HK-2 (cell line): ENCODE data around the gene INSM1.
A peak's percentile ranks its signal among the peaks of the same experiment; 100 is the strongest.
"Not testable (repeated sequence)": the region's sequence is repeated elsewhere in the genome, so short reads cannot be mapped to it uniquely, and the experiment has no call there.

Source experiments
- DNase-seq: peaks from one replicate; pipeline ENCODE4 v3.0.0-alpha.2; 2018; ENCODE audit not compliant: unreplicated experiment

The INSM1 gene

GRCh38 chr20:20367575-20368417 is at the start of gene INSM1:
Gene INSM1 (plus strand): TSS chr20:20368104. CDS start chr20:20368268, 164 bp downstream.
- no peak for DNase-seq

GRCh38 chr20:20318365-20319161 is 49.3 kb upstream of the INSM1 start:
- DNase-seq: no peak

- no peak for DNase-seq
Observed at GRCh38 chr20:20321134-20321533, 46.8 kb upstream of the INSM1 start.

- no peak for DNase-seq
Observed at GRCh38 chr20:20321917-20322316, 46.0 kb upstream of the INSM1 start.

GRCh38 chr20:20322912-20323311 is 45.0 kb upstream of the INSM1 start:
- no peak for DNase-seq

GRCh38 chr20:20327746-20328145 is 40.2 kb upstream of the INSM1 start:
- DNase-seq: peak; percentile 84

- DNase-seq: no peak
Observed at GRCh38 chr20:20329564-20329963, 38.3 kb upstream of the INSM1 start.

- DNase-seq: no peak
Observed at GRCh38 chr20:20331156-20331555, 36.7 kb upstream of the INSM1 start.

- DNase-seq: no peak
Observed at GRCh38 chr20:20331817-20332216, 36.1 kb upstream of the INSM1 start.

GRCh38 chr20:20333866-20334265 is 34.0 kb upstream of the INSM1 start:
- no peak for DNase-seq

GRCh38 chr20:20334489-20334888 is 33.4 kb upstream of the INSM1 start:
- DNase-seq: no peak

GRCh38 chr20:20338133-20338730 is 29.7 kb upstream of the INSM1 start:
- no peak for DNase-seq

GRCh38 chr20:20340443-20340842 is 27.5 kb upstream of the INSM1 start:
- DNase-seq: no peak

GRCh38 chr20:20341371-20341770 is 26.5 kb upstream of the INSM1 start:
- no peak for DNase-seq

- no peak for DNase-seq
Observed at GRCh38 chr20:20342066-20342465, 25.8 kb upstream of the INSM1 start.

- no peak for DNase-seq
Observed at GRCh38 chr20:20343932-20344331, 24.0 kb upstream of the INSM1 start.

GRCh38 chr20:20344476-20344875 is 23.4 kb upstream of the INSM1 start:
- no peak for DNase-seq

- no peak for DNase-seq
Observed at GRCh38 chr20:20353576-20353975, 14.3 kb upstream of the INSM1 start.

GRCh38 chr20:20355503-20355902 is 12.4 kb upstream of the INSM1 start:
- DNase-seq: not testable (repeated sequence)

- DNase-seq: no peak
Observed at GRCh38 chr20:20358801-20359200, 9.1 kb upstream of the INSM1 start.

- no peak for DNase-seq
Observed at GRCh38 chr20:20359628-20360027, 8.3 kb upstream of the INSM1 start.

- peak; percentile 51 for DNase-seq
Observed at GRCh38 chr20:20360464-20360863, 7.4 kb upstream of the INSM1 start.
